GM12878 (cell line): Measurements from ENCODE around the gene GABRB2. TPM values are rescaled to one million over a fixed set of nuclear protein-coding genes. Genes with fewer than 3 reads are reported as not detected.
"Not testable (repeated sequence)": the region's sequence is repeated elsewhere in the genome, so short reads cannot be mapped to it uniquely, and the experiment has no call there.

Source experiments
- ATAC-seq: fragments of 200-7000 bp; cut with Tn5 transposase; 3 replicates; pipeline ENCODE4 v1.9.1; 2020; ENCODE audit warnings: mild to moderate bottlenecking, moderate library complexity
- BruUV-seq: library from RNA; stranded (reverse); fragments of 400-500 nt; replicated peaks from 2 replicates; lab custom pipeline; 2021; lab: Mats Ljungman, UMichigan
- CTCF ChIA-PET: fragments of 300-600 bp; sonication (Branson Sonifier 250); formaldehyde crosslinking; extraction: SDS; loops from one replicate; lab custom pipeline; 2021; ENCODE audit warnings: inconsistent platforms; lab: Yijun Ruan, JAX
- POLR2A ChIA-PET: fragments of 350-600 bp; formaldehyde crosslinking; extraction: SDS; loops from one replicate; lab custom pipeline; 2021; ENCODE audit warnings: inconsistent platforms; lab: Charles Lee
- RAD21 ChIA-PET: fragments of 300-600 bp; sonication (Branson Sonifier 250); formaldehyde crosslinking; loops from one replicate; lab custom pipeline; 2023; ENCODE audit warnings: antibody characterized with exemption; ENCODE audit not compliant: unreplicated experiment; lab: Charles Lee
- SMC1A ChIA-PET: fragments of 300-600 bp; sonication (Branson Sonifier 250); formaldehyde crosslinking; loops from one replicate; lab custom pipeline; 2023; ENCODE audit not compliant: unreplicated experiment, uncharacterized antibody; lab: Charles Lee
- DNase-seq: peaks from one replicate; pipeline ENCODE4 v3.0.0-alpha.2; 2011; ENCODE audit warnings: low read depth, low spot score
- FAIRE-seq: peaks from 3 replicates; lab custom pipeline; 2011; peaks lifted over from hg19 to GRCh38; lab: Jason Lieb, UNC
- H2AFZ ChIP-seq: 2 replicates; pipeline ENCODE4 v1.6.0; 2011; ENCODE audit warnings: low read depth, low read length, control low read depth; ENCODE audit not compliant: control insufficient read depth
- H3K27ac ChIP-seq: 2 replicates; pipeline ENCODE4 v1.5.1; 2011; ENCODE audit warnings: control low read depth; ENCODE audit not compliant: control insufficient read depth, insufficient read depth
- H3K27me3 ChIP-seq, 2 experiments: replicated peaks in 1 of 2; 2 replicates each; pipeline versions ENCODE4 v1.6.0 to v1.6.1; 2011; ENCODE audit warnings: low read length in 1 of 2; ENCODE audit not compliant: control insufficient read depth in 2 of 2, insufficient read depth in 2 of 2
- H3K36me3 ChIP-seq, 2 experiments: 2 replicates each; pipeline ENCODE4 v1.5.1; 2011; ENCODE audit warnings: low read length in 1 of 2; ENCODE audit not compliant: control insufficient read depth in 2 of 2, insufficient read depth in 2 of 2
- H3K4me1 ChIP-seq: 2 replicates; pipeline ENCODE4 v1.6.1; 2011; ENCODE audit warnings: mild to moderate bottlenecking, low read length, moderate library complexity, mixed read lengths; ENCODE audit not compliant: control insufficient read depth, insufficient read depth
- H3K4me2 ChIP-seq: 2 replicates; pipeline ENCODE4 v1.6.0; 2011; ENCODE audit warnings: control low read depth; ENCODE audit not compliant: control insufficient read depth, insufficient read depth
- H3K4me3 ChIP-seq: fragments of 200-600 bp; sonication (generic); 2 replicates; pipeline ENCODE4 v1.5.1; 2016
- H3K79me2 ChIP-seq: 2 replicates; pipeline ENCODE4 v1.6.0; 2011; ENCODE audit warnings: low read length; ENCODE audit not compliant: control insufficient read depth, insufficient read depth
- H3K9ac ChIP-seq: 2 replicates; pipeline ENCODE4 v1.8.0; 2011; ENCODE audit warnings: low read length, control low read depth, mixed read lengths; ENCODE audit not compliant: control insufficient read depth, insufficient read depth
- H3K9me3 ChIP-seq: replicated peaks from 3 replicates; pipeline ENCODE4 v1.5.1; 2011; ENCODE audit warnings: mild to moderate bottlenecking, low read length; ENCODE audit not compliant: control insufficient read depth, insufficient read depth
- H4K20me1 ChIP-seq: 2 replicates; pipeline ENCODE4 v1.6.0; 2011; ENCODE audit not compliant: control insufficient read depth, insufficient read depth
- WGBS: methylation state at CpG from one replicate; pipeline ENCODE4 v1.1.6; 2016; ENCODE audit warnings: low lambda C conversion rate; ENCODE audit not compliant: insufficient replicate concordance, insufficient coverage; ENCODE audit errors: missing lambda C conversion rate; 5-methylcytosine and 5-hydroxymethylcytosine counted together
- in situ Hi-C: fragments of 300-500 bp; cut with MboI; formaldehyde crosslinking; loops from 9 replicates; pipeline ENCODE4 v1.14.3; 2018; ENCODE audit warnings: mixed read lengths
- intact Hi-C: fragments of 100-400 bp; cut with micrococcal nuclease; formaldehyde crosslinking; loops from one replicate; pipeline ENCODE4 v1.14.2; 2022; ENCODE audit not compliant: unreplicated experiment
- polyA plus RNA-seq, 11 experiments: library from polyadenylated mRNA; depleted of rRNA in 4 of 11; unstranded in 6 of 11; stranded (reverse) in 5 of 11; fragments of >200 nt; fragmentation: Nextera tagmentation in 4 of 11; fragmentation: Illumina TruSeq in 1 of 11; extraction: Ambion mirVana in 4 of 11; extraction: Trizol in 1 of 11; gene quantifications; 1 replicate in 1 of 11; 2 replicates in 10 of 11; pipeline versions ENCODE4 v1.2.1 to v1.2.3, GENCODE V29; 2011 to 2016; ENCODE audit warnings: inconsistent platforms in 2 of 11, missing spikeins in 2 of 11, low read depth in 1 of 11
- total RNA-seq, 4 experiments: library from RNA; depleted of rRNA in 3 of 4; stranded (reverse); fragments of >200 nt in 3 of 4; fragmentation: Illumina TruSeq in 1 of 4; extraction: Trizol in 1 of 4; gene quantifications; 2 replicates each; pipeline versions ENCODE4 v1.2.1 to v1.2.3, GENCODE V29; 2013 to 2021

GABRB2 gene
- total and polyA plus RNA-seq, 10 of the 15 experiments (the other 5 are each of a cell fraction or from before 2014, with no cell fraction given): 0.12 to 0.85 (median 0.43) TPM

- H4K20me1 ChIP-seq, DNase-seq, BruUV-seq, H3K36me3 ChIP-seq, intact Hi-C loops, H3K4me2 ChIP-seq, H3K4me3 ChIP-seq, SMC1A ChIA-PET, H3K9me3 ChIP-seq, H3K27me3 ChIP-seq, H3K4me1 ChIP-seq, H3K27ac ChIP-seq, H3K79me2 ChIP-seq, in situ Hi-C loops, H2AFZ ChIP-seq, H3K9ac ChIP-seq, POLR2A ChIA-PET, RAD21 ChIA-PET, FAIRE-seq, ATAC-seq: not testable (repeated sequence)
- CTCF ChIA-PET: interaction anchor here (0.8 kb wide), 1 partner anchor 92 kb away, joined by 3 read pairs; no protein-coding TSS in a partner anchor
- WGBS: 50% methylated on average over 5 of the region's 5 CpGs
Observed at GRCh38 chr5:161245846-161246245, 300.7 kb downstream of the GABRB2 start.

Other genes starting within 250 kb of the GABRB2 start
- gene GABRA6, start 139.0 kb upstream of the GABRB2 start, total RNA-seq (2014; rRNA removed): not detected in 2 replicates
- not detected in 2 replicates for gene GABRA6, start 139.0 kb upstream of the GABRB2 start, total RNA-seq (2014; rRNA removed; fragmentation: Illumina TruSeq; extraction: Trizol)
- not detected in 2 replicates for gene GABRA6, start 139.0 kb upstream of the GABRB2 start, total RNA-seq (2021)
- not detected in 2 replicates for gene GABRA6, start 139.0 kb upstream of the GABRB2 start, polyA plus RNA-seq (2011; rRNA removed)
- not detected in 2 replicates for gene GABRA6, start 139.0 kb upstream of the GABRB2 start, polyA plus RNA-seq (2014; fragmentation: Illumina TruSeq; extraction: Trizol)
- gene GABRA6, start 139.0 kb upstream of the GABRB2 start, polyA plus RNA-seq (2014; fragmentation: Nextera tagmentation; extraction: Ambion mirVana): not detected
- not detected in 2 replicates for gene GABRA6, start 139.0 kb upstream of the GABRB2 start, polyA plus RNA-seq (2014; rRNA removed)
- not detected for gene GABRA6, start 139.0 kb upstream of the GABRB2 start, polyA plus RNA-seq (2016; fragmentation: Nextera tagmentation; extraction: Ambion mirVana)